ENCODE data around the gene CSPG4. TPM values are rescaled to one million over a fixed set of nuclear protein-coding genes. Genes with fewer than 3 reads are reported as not detected.

Gene CSPG4
- total and polyA plus RNA-seq, 2 of the 8 experiments (the other 6 are each of a cell fraction or from before 2014, with no cell fraction given): 1.4 to 3.0 TPM

DNA sequence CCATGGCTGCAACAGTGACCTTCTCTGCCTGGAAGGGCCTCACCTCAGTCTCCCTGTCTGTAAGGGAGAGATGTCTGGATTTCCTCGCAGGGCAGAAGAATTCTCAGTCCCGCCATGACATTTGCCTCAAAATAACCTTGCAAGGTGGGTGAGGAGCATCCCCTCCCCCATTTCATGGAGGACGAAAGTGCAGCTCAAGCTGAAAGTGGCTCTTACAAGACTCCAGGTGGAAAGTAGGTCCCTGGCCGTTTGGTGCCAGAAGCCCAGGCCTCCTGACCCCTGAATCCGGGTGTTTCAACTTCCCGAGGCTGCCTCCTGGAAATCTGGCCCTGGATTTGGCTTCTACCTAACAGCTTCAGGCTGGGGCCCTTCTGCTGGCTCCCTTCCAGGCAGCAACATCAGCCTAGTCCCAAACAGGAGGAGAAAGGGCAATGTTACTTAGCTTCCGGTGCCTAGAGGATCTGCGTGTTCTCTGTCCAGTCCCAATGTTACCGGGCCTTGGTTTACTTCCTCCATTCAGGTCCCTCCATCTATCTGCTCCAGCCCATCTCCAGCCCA is 769 bp upstream of the CSPG4 start:
- POLR2A ChIA-PET (ENCODE audit: partially characterized antibody): interaction anchor here (0.8 to 1.2 kb wide), 4 partner anchors 12 to 73 kb away, joined by 3 read pairs; partner anchors contain the start of gene IMP3
- Histone ChIP-seq H3K18ac (ENCODE audit: extremely low read depth, low read length) (peak overlapping the region; percentile 64), H2BK20ac (ENCODE audit: low read length) (peak overlapping the region; percentile 75; the same call in 1 of the 2 replicates), H2AFZ (ENCODE audit: low read length) (peak overlapping the region; percentile 78), H3K56ac (replicated peaks; ENCODE audit: insufficient read length, low read depth, low read length) (no peak overlapping the region), H3K79me2 (ENCODE audit: control insufficient read depth in 1 of 2, insufficient read depth in 2 of 2, low read length in 2 of 2) (no peaks in the 10 kb centered on the region), H2BK5ac (ENCODE audit: low read depth, low read length) (peak overlapping the region; percentile 46; the same call in 1 of the 2 replicates), H3K23ac (ENCODE audit: insufficient read length) (no peak overlapping the region), H3K14ac (ENCODE audit: insufficient read length) (no peak overlapping the region), H4K20me1 (replicated peaks in 1 of 2; ENCODE audit: control insufficient read depth in 1 of 2, insufficient read depth in 2 of 2, low read length in 2 of 2) (no peaks in the 10 kb centered on the region), H4K8ac (ENCODE audit: extremely low read depth, insufficient read depth, low read length) (no peak overlapping the region; the same call in none of the 2 replicates), H4K5ac (ENCODE audit: insufficient read length, low read depth, low read length) (peak overlapping the region; percentile 9), H4K91ac (replicated peaks; ENCODE audit: insufficient read length, low read length) (no peak overlapping the region), H2AK5ac (ENCODE audit: low read depth, low read length) (no peak overlapping the region), H3K27ac (ENCODE audit: low read depth, low read length) (no peak overlapping the region), H3K9me3 (ENCODE audit: insufficient read depth in 2 of 2, low read depth in 1 of 2, low read length in 1 of 2) (no peaks in the 10 kb centered on the region), H2BK12ac (ENCODE audit: low read depth, low read length) (peak overlapping the region; percentile 46; the same call in 1 of the 2 replicates), H3K27me3 (replicated peaks in 1 of 4; ENCODE audit: control insufficient read depth in 3 of 4, extremely low read depth in 1 of 4, insufficient read depth in 3 of 4, low read length in 3 of 4) (peaks cover 0 to 21% (median 7%) of the 10 kb centered on the region in 4 experiments; a peak in 4 of 7 replicates), H2BK120ac (replicated peaks; ENCODE audit: low read depth, low read length) (no peak overlapping the region), H3K79me1 (ENCODE audit: low read depth, low read length) (no peaks in the 10 kb centered on the region), H3K4ac (replicated peaks; ENCODE audit: insufficient read length, low read depth, low read length) (no peak overlapping the region), H3K4me3 (ENCODE audit: extremely low read depth in 1 of 4, insufficient read depth in 2 of 4, low read depth in 3 of 4, low read length in 4 of 4) (peak overlapping the region in 2 of 4 experiments; percentile 54 to 65; a peak in 4 of 8 replicates), H2BK15ac (ENCODE audit: low read length) (peak overlapping the region; percentile 66; the same call in 1 of the 2 replicates), H3K23me2 (ENCODE audit: low read depth, low read length) (peaks cover 2% of the 10 kb centered on the region; the same call in 1 of the 2 replicates), H3K4me1 (replicated peaks in 1 of 4; ENCODE audit: control insufficient read depth in 3 of 4, insufficient read depth in 4 of 4, low read length in 3 of 4) (peaks cover 0 to 11% (median 10%) of the 10 kb centered on the region in 4 experiments; a peak in 6 of 7 replicates), H3K4me2 (ENCODE audit: insufficient read depth in 1 of 2, low read depth in 2 of 2, low read length in 2 of 2) (peak overlapping the region; percentile 69 to 95), H3K36me3 (ENCODE audit: control insufficient read depth in 2 of 4, insufficient read depth in 4 of 4, low read length in 3 of 4) (no peaks in the 10 kb centered on the region), H3K9ac (replicated peaks in 1 of 4; ENCODE audit: extremely low read depth in 1 of 4, low read depth in 3 of 4, low read length in 3 of 4) (no peak overlapping the region)
- 79% methylated on average over 9 of the region's 9 CpGs; no CpG with 5 or more reads in 1 of the 2 experiments for WGBS, 2 experiments (ENCODE audit: extremely low coverage in 1 of 2, insufficient coverage in 1 of 2, insufficient read length in 1 of 2, insufficient replicate concordance in 2 of 2, low coverage in 1 of 2, low lambda C conversion rate in 2 of 2, missing lambda C conversion rate in 1 of 2)
- FAIRE-seq (no peak), DNase-seq (ENCODE audit: low read depth in 1 of 2, low spot score in 2 of 2) (no peak)
- CTCF ChIA-PET (ENCODE audit: partially characterized antibody): interaction anchor here (0.8 to 3.9 kb wide), 7 partner anchors 13 to 96 kb away, joined by 3 to 29 read pairs (median 3); a partner anchor contains a TSS
- TF ChIP-seq TAF7 (optimal IDR thresholded peaks at IDR 0.05; ENCODE audit: borderline replicate concordance, low read depth, low read length): no peak
- TF ChIP-seq, protein P1, sequence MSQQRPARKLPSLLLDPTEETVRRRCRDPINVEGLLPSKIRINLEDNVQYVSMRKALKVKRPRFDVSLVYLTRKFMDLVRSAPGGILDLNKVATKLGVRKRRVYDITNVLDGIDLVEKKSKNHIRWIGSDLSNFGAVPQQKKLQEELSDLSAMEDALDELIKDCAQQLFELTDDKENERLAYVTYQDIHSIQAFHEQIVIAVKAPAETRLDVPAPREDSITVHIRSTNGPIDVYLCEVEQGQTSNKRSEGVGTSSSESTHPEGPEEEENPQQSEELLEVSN (IDR thresholded peaks at IDR 0.05): 0 out of 2 replicates have a peak, but pooled peaks have one; percentile 12
- 0 out of 2 replicates have a peak, but pooled peaks have one; percentile 8 for TF ChIP-seq GABPA (IDR thresholded peaks at IDR 0.05; ENCODE audit: borderline replicate concordance, insufficient read depth, low read length)
- 0 out of 4 replicates have a peak, but pooled peaks of 1 of the 2 experiments have one; percentile 45 for TF ChIP-seq SIN3A (conservative IDR thresholded peaks at IDR 0.05 in 1 of 2, IDR thresholded peaks at IDR 0.05 in 1 of 2; ENCODE audit: low read depth in 1 of 2, low read length in 2 of 2)
- 0 out of 2 replicates have a peak, but pooled peaks have one; percentile 53 for TF ChIP-seq ATF2 (IDR thresholded peaks at IDR 0.05; ENCODE audit: low read length)
- TF ChIP-seq CTBP2 (IDR thresholded peaks at IDR 0.05; ENCODE audit: borderline replicate concordance, insufficient read depth, insufficient read length, low read length): no peak
- 0 out of 2 replicates have a peak, but pooled peaks have one; percentile 13 for TF ChIP-seq TAF1 (IDR thresholded peaks at IDR 0.05; ENCODE audit: low read depth, low read length)
- no peak for TF ChIP-seq SP2 (IDR thresholded peaks at IDR 0.05; ENCODE audit: low read length)

Measured in H1 (cell line).